ENCODE measurements around the gene HSPG2.

Gene HSPG2

GRCh38 chr1:21898326-21899200 is 38.5 kb downstream of the HSPG2 start:
- no peak for DNase-seq (ENCODE audit: low spot score)

- no peak for DNase-seq (ENCODE audit: low spot score)
These were observed 39.3 kb downstream of the HSPG2 start for GRCh38 chr1:21897844-21898243.

GRCh38 chr1:21896652-21897532 is 40.2 kb downstream of the HSPG2 start:
- no peak for DNase-seq (ENCODE audit: low spot score)

GRCh38 chr1:21896026-21896425 is 41.1 kb downstream of the HSPG2 start:
- DNase-seq (ENCODE audit: low spot score): no peak

- no peak for DNase-seq (ENCODE audit: low spot score)
These were observed 42.9 kb downstream of the HSPG2 start for GRCh38 chr1:21894034-21894881.

- DNase-seq (ENCODE audit: low spot score): no peak
These were observed 43.9 kb downstream of the HSPG2 start for GRCh38 chr1:21893046-21893805.

- no peak for DNase-seq (ENCODE audit: low spot score)
These were observed 45.3 kb downstream of the HSPG2 start for GRCh38 chr1:21891621-21892479.

- DNase-seq (ENCODE audit: low spot score): no peak
These were observed 46.0 kb downstream of the HSPG2 start for GRCh38 chr1:21891081-21891480.

GRCh38 chr1:21888500-21888899 is 48.6 kb downstream of the HSPG2 start:
- DNase-seq (ENCODE audit: low spot score): no peak

- no peak for DNase-seq (ENCODE audit: low spot score)
These were observed 49.3 kb downstream of the HSPG2 start for GRCh38 chr1:21887796-21888195.

GRCh38 chr1:21887216-21887736 is 49.8 kb downstream of the HSPG2 start:
- DNase-seq (ENCODE audit: low spot score): no peak

GRCh38 chr1:21886486-21887215 is 50.5 kb downstream of the HSPG2 start:
- no peak for DNase-seq (ENCODE audit: low spot score)

GRCh38 chr1:21885236-21886037 is 51.7 kb downstream of the HSPG2 start:
- DNase-seq (ENCODE audit: low spot score): no peak

- no peak for DNase-seq (ENCODE audit: low spot score)
These were observed 52.5 kb downstream of the HSPG2 start for GRCh38 chr1:21884456-21885235.

GRCh38 chr1:21882721-21883415 is 54.2 kb downstream of the HSPG2 start:
- no peak for DNase-seq (ENCODE audit: low spot score)

- no peak for DNase-seq (ENCODE audit: low spot score)
These were observed 55.9 kb downstream of the HSPG2 start for GRCh38 chr1:21881250-21881649.

- no peak for DNase-seq (ENCODE audit: low spot score)
These were observed 56.5 kb downstream of the HSPG2 start for GRCh38 chr1:21880619-21880970.

Measured in activated CD4-positive, alpha-beta T cell treated with anti-CD3 and anti-CD28 coated beads, Interleukin-2, Interleukin-4, amounts not matched to agents 100 ng/mL and 50 ng/mL, durations not matched to agents 16 hours and 8 hours (primary cell).